OCI-LY7 (cell line): Measurements from ENCODE around the gene TNS3.

Experiments
- EZH2phosphoT487 ChIP-seq: fragments of 200-600 bp; sonication (generic); IDR thresholded peaks from 2 replicates; pipeline ENCODE4 v1.6.1; 2018; ENCODE audit warnings: low read depth, borderline replicate concordance, mild to moderate bottlenecking, mixed run types, antibody characterized with exemption, low read length, moderate library complexity, mixed read lengths
- TF ChIP-seq, protein P1 (sequence below): fragments of 200-600 bp; sonication (generic); conservative IDR thresholded peaks from 2 replicates; pipeline ENCODE4 v1.5.1; 2014; ENCODE audit warnings: mild to moderate bottlenecking, antibody characterized with exemption, low read length, moderate library complexity, mixed read lengths

DNA sequence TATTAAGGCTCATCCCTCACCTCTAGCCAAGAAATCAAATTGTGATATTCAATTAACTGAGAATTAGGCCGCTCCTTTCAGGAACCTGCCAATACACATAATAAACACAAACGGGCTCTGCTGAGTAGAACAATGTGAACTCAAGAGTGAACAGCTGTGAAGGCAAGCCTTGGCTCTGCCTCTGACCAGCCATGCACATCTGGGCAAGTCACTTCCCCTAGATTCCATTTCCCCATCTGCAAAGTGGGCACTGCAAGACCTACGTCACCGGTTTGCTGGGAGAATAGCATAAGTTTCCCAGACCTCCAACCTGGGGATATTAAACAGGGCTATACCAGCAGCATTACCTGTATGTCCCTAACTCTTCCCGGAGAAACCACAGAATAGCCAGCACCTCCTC is 355.2 kb downstream of the TNS3 start:
- TF ChIP-seq, protein P1, sequence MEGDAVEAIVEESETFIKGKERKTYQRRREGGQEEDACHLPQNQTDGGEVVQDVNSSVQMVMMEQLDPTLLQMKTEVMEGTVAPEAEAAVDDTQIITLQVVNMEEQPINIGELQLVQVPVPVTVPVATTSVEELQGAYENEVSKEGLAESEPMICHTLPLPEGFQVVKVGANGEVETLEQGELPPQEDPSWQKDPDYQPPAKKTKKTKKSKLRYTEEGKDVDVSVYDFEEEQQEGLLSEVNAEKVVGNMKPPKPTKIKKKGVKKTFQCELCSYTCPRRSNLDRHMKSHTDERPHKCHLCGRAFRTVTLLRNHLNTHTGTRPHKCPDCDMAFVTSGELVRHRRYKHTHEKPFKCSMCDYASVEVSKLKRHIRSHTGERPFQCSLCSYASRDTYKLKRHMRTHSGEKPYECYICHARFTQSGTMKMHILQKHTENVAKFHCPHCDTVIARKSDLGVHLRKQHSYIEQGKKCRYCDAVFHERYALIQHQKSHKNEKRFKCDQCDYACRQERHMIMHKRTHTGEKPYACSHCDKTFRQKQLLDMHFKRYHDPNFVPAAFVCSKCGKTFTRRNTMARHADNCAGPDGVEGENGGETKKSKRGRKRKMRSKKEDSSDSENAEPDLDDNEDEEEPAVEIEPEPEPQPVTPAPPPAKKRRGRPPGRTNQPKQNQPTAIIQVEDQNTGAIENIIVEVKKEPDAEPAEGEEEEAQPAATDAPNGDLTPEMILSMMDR, result no peak
- no peak for TF ChIP-seq EZH2phosphoT487
